Keratinocyte (primary cell): ENCODE results near the gene ARL6IP6. TPM values are rescaled to one million over a fixed set of nuclear protein-coding genes. Genes with fewer than 3 reads are reported as not detected.

Source experiments
- DNase-seq: peaks from one replicate; pipeline ENCODE4 v3.0.0-alpha.2; 2011; ENCODE audit warnings: low read depth, missing footprints, low spot score
- FAIRE-seq: peaks from 2 replicates; lab custom pipeline; 2011; peaks lifted over from hg19 to GRCh38; lab: Jason Lieb, UNC
- H2AFZ ChIP-seq: 2 replicates; pipeline ENCODE4 v1.6.0; 2012; ENCODE audit warnings: low read length, control low read depth, inconsistent platforms; ENCODE audit not compliant: control insufficient read depth
- H3K27ac ChIP-seq: 2 replicates; pipeline ENCODE4 v1.5.1; 2011; ENCODE audit warnings: low read length; ENCODE audit not compliant: control insufficient read depth, insufficient read depth
- H3K27me3 ChIP-seq: 3 replicates; pipeline ENCODE4 v1.6.0; 2011; ENCODE audit warnings: low read length; ENCODE audit not compliant: control insufficient read depth, insufficient read depth; ENCODE audit errors: extremely low read depth
- H3K36me3 ChIP-seq, 2 experiments: 2 replicates in 1 of 2; 3 replicates in 1 of 2; pipeline ENCODE4 v1.5.1; 2011; ENCODE audit warnings: low read length in 2 of 2, mild to moderate bottlenecking in 1 of 2; ENCODE audit not compliant: control insufficient read depth in 2 of 2, insufficient read depth in 2 of 2; ENCODE audit errors: extremely low read depth in 1 of 2
- H3K4me1 ChIP-seq: 3 replicates; pipeline ENCODE4 v1.5.1; 2011; ENCODE audit warnings: low read length; ENCODE audit not compliant: control insufficient read depth, insufficient read depth; ENCODE audit errors: extremely low read depth
- H3K4me2 ChIP-seq: 3 replicates; pipeline ENCODE4 v1.6.0; 2011; ENCODE audit warnings: low read depth, low read length; ENCODE audit not compliant: control insufficient read depth, insufficient read depth; ENCODE audit errors: extremely low read depth
- H3K4me3 ChIP-seq, 3 experiments: fragments of 200-600 bp in 1 of 3; sonication (generic) in 1 of 3; 2 replicates in 2 of 3; 3 replicates in 1 of 3; pipeline ENCODE4 v1.5.1; 2011 to 2016; ENCODE audit warnings: low read length in 3 of 3, mild to moderate bottlenecking in 3 of 3, control low read depth in 2 of 3, inconsistent platforms in 1 of 3, low read depth in 1 of 3, mixed read lengths in 1 of 3, mixed run types in 1 of 3, moderate library complexity in 1 of 3; ENCODE audit not compliant: control insufficient read depth in 2 of 3, insufficient read depth in 2 of 3; ENCODE audit errors: extremely low read depth in 1 of 3
- H3K79me2 ChIP-seq: 2 replicates; pipeline ENCODE4 v1.6.0; 2012; ENCODE audit warnings: low read length; ENCODE audit not compliant: control insufficient read depth, insufficient read depth
- H3K9ac ChIP-seq: 3 replicates; pipeline ENCODE4 v1.6.0; 2011; ENCODE audit warnings: low read length; ENCODE audit not compliant: control insufficient read depth, insufficient read depth; ENCODE audit errors: extremely low read depth
- H3K9me1 ChIP-seq: 3 replicates; pipeline ENCODE4 v1.6.0; 2011; ENCODE audit warnings: low read length; ENCODE audit not compliant: control insufficient read depth, insufficient read depth; ENCODE audit errors: extremely low read depth
- H3K9me3 ChIP-seq: 2 replicates; pipeline ENCODE4 v1.5.1; 2012; ENCODE audit warnings: low read depth, low read length; ENCODE audit not compliant: control insufficient read depth
- H4K20me1 ChIP-seq: 3 replicates; pipeline ENCODE4 v1.6.0; 2011; ENCODE audit warnings: low read length; ENCODE audit not compliant: control insufficient read depth, insufficient read depth; ENCODE audit errors: extremely low read depth
- EZH2 ChIP-seq: IDR thresholded peaks from one replicate; pipeline ENCODE4 v1.6.1; 2012; ENCODE audit warnings: inconsistent platforms, mild to moderate bottlenecking, low read length, moderate library complexity
- dilution Hi-C: fragments of 300-500 bp; cut with MboI; formaldehyde crosslinking; loops from one replicate; pipeline ENCODE4 v1.7.0; 2020; ENCODE audit warnings: low sequenced_read_pairs; ENCODE audit not compliant: extremely low pct_ligation_motif_present
- polyA plus RNA-seq, 5 experiments: library from polyadenylated mRNA; depleted of rRNA in 3 of 5; stranded (reverse) in 3 of 5; stranded (forward) in 1 of 5; unstranded in 1 of 5; fragments of >200 nt; gene quantifications; 1 replicate in 1 of 5; 2 replicates in 3 of 5; 3 replicates in 1 of 5; pipeline versions ENCODE4 v1.2.1 to v1.2.3, GENCODE V29; 2011 to 2012; ENCODE audit warnings: missing spikeins in 2 of 5, low read depth in 1 of 5, low replicate concordance in 1 of 5
- TF ChIP-seq, protein P1 (sequence below), 3 experiments: IDR thresholded peaks in 1 of 3; conservative IDR thresholded peaks in 1 of 3; optimal IDR thresholded peaks in 1 of 3; 2 replicates in 2 of 3; 3 replicates in 1 of 3; pipeline versions ENCODE3 to v1.5.1; 2011; ENCODE audit warnings: low read length in 3 of 3, mild to moderate bottlenecking in 3 of 3, moderate library complexity in 2 of 3, control low read depth in 1 of 3, inconsistent platforms in 1 of 3; ENCODE audit not compliant: insufficient read depth in 2 of 3; ENCODE audit errors: extremely low read depth in 1 of 3

Gene ARL6IP6
- polyA plus RNA-seq, 1 donor (not counting 4 experiments of a cell fraction or from before 2014, with no cell fraction given) = 52.5 TPM

DNA sequence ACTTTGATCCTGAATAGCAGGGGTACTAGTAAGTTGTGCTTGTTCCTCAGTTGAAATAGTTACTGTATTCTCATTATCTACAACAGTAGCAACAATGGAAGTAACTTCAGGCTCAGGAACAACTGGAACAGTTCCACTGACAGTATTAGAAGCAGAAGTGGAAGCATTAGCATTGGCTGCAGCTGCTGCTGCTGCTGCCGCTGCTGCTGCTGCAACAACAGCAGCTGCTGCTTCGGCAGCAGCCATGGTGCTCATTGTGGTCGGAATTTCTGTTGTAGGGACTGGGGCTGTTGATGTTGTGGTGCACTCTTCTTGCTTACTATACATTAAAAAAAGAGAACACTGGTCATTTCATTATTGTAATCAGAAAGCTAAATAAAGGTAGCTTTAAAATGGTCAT, 42.0 kb upstream of the ARL6IP6 start:
- H3K4me2 ChIP-seq = no peak overlapping the region
- H3K9me3 ChIP-seq = no peaks in the 10 kb centered on the region
- H3K9ac ChIP-seq = no peak overlapping the region
- no peaks in the 10 kb centered on the region for H3K79me2 ChIP-seq
- no peak overlapping the region for H3K4me3 ChIP-seq
- H3K9me1 ChIP-seq = no peaks in the 10 kb centered on the region
- FAIRE-seq (no peak), DNase-seq (no peak)
- H3K27ac ChIP-seq = no peak overlapping the region
- H4K20me1 ChIP-seq = no peaks in the 10 kb centered on the region
- TF ChIP-seq, protein P1, sequence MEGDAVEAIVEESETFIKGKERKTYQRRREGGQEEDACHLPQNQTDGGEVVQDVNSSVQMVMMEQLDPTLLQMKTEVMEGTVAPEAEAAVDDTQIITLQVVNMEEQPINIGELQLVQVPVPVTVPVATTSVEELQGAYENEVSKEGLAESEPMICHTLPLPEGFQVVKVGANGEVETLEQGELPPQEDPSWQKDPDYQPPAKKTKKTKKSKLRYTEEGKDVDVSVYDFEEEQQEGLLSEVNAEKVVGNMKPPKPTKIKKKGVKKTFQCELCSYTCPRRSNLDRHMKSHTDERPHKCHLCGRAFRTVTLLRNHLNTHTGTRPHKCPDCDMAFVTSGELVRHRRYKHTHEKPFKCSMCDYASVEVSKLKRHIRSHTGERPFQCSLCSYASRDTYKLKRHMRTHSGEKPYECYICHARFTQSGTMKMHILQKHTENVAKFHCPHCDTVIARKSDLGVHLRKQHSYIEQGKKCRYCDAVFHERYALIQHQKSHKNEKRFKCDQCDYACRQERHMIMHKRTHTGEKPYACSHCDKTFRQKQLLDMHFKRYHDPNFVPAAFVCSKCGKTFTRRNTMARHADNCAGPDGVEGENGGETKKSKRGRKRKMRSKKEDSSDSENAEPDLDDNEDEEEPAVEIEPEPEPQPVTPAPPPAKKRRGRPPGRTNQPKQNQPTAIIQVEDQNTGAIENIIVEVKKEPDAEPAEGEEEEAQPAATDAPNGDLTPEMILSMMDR (optimal IDR thresholded peaks at IDR 0.05 in 1 of 3, IDR thresholded peaks at IDR 0.05 in 1 of 3, conservative IDR thresholded peaks at IDR 0.05 in 1 of 3; ENCODE audit: extremely low read depth in 1 of 3, insufficient read depth in 2 of 3, low read length in 3 of 3) = no peak
- no peak for TF ChIP-seq EZH2
- H3K27me3 ChIP-seq = no peaks in the 10 kb centered on the region
- H3K4me1 ChIP-seq = no peaks in the 10 kb centered on the region
- H2AFZ ChIP-seq = no peak overlapping the region
- dilution Hi-C loops = no loop called here
- peaks cover 15 to 21% of the 10 kb centered on the region in 2 experiments for H3K36me3 ChIP-seq

- no peak overlapping the region for H2AFZ ChIP-seq
- peaks cover 15% of the 10 kb centered on the region in 2 experiments for H3K36me3 ChIP-seq
- no peaks in the 10 kb centered on the region for H3K9me3 ChIP-seq
- TF ChIP-seq, protein P1 (optimal IDR thresholded peaks at IDR 0.05 in 1 of 3, IDR thresholded peaks at IDR 0.05 in 1 of 3, conservative IDR thresholded peaks at IDR 0.05 in 1 of 3; ENCODE audit: extremely low read depth in 1 of 3, insufficient read depth in 2 of 3, low read length in 3 of 3) = no peak
- TF ChIP-seq EZH2 = no peak
- no peaks in the 10 kb centered on the region for H4K20me1 ChIP-seq
- peaks cover 10% of the 10 kb centered on the region for H3K79me2 ChIP-seq
- no peaks in the 10 kb centered on the region for H3K4me1 ChIP-seq
- dilution Hi-C loops = no loop called here
- no peak overlapping the region for H3K9ac ChIP-seq
- no peak overlapping the region for H3K27ac ChIP-seq
- H3K4me3 ChIP-seq = no peak overlapping the region
- DNase-seq = no peak
- H3K4me2 ChIP-seq = no peak overlapping the region
- no peak for FAIRE-seq
- no peaks in the 10 kb centered on the region for H3K27me3 ChIP-seq
- H3K9me1 ChIP-seq = no peaks in the 10 kb centered on the region
These were observed 39.6 kb upstream of the ARL6IP6 start for GRCh38 chr2:152678808-152679207.
